GM12878 (cell line): ENCODE measurements around the gene GSE1. TPM values are rescaled to one million over a fixed set of nuclear protein-coding genes. Genes with fewer than 3 reads are reported as not detected.

Experiments used
- ATF7 ChIP-seq: fragments of 450-650 bp; IDR thresholded peaks from 2 replicates; pipeline ENCODE4 v1.6.1; 2016; ENCODE audit warnings: low read depth, mild to moderate bottlenecking
- BHLHE40 ChIP-seq, 2 experiments: fragments of 450-650 bp in 1 of 2; IDR thresholded peaks; 2 replicates each; pipeline ENCODE4 v1.6.1; 2011 to 2017; ENCODE audit warnings: low read depth in 2 of 2, borderline replicate concordance in 1 of 2, improper control_type of control experiment in 1 of 2, low read length in 1 of 2, mild to moderate bottlenecking in 1 of 2
- BRCA1 ChIP-seq: IDR thresholded peaks from 2 replicates; pipeline ENCODE4 v1.6.1; 2011; ENCODE audit warnings: low read depth, low read length, improper control_type of control experiment
- CHD4 ChIP-seq: fragments of 200-600 bp; sonication (generic); IDR thresholded peaks from 2 replicates; pipeline ENCODE4 v1.6.1; 2016; ENCODE audit warnings: mild to moderate bottlenecking
- CREM ChIP-seq: IDR thresholded peaks from 2 replicates; pipeline ENCODE4 v1.6.1; 2014; ENCODE audit warnings: antibody characterized with exemption, low read depth
- EGR1 ChIP-seq, 2 experiments: IDR thresholded peaks; 1 replicate in 1 of 2; 2 replicates in 1 of 2; pipeline ENCODE4 v1.6.1; 2011 to 2012; ENCODE audit warnings: low read depth in 2 of 2, low read length in 2 of 2, borderline replicate concordance in 1 of 2, mild to moderate bottlenecking in 1 of 2, moderate library complexity in 1 of 2
- ELK1 ChIP-seq: IDR thresholded peaks from 2 replicates; pipeline ENCODE4 v1.6.1; 2012; ENCODE audit warnings: low read depth, low read length, improper control_type of control experiment
- NFYA ChIP-seq: IDR thresholded peaks from 2 replicates; pipeline ENCODE4 v1.6.1; 2011; ENCODE audit warnings: low read depth, mild to moderate bottlenecking, low read length, improper control_type of control experiment, borderline replicate concordance
- PKNOX1 ChIP-seq: fragments of 450-650 bp; IDR thresholded peaks from 2 replicates; pipeline ENCODE4 v1.6.1; 2016; ENCODE audit warnings: mild to moderate bottlenecking
- POLR2AphosphoS5 ChIP-seq: IDR thresholded peaks from 2 replicates; pipeline ENCODE4 v1.6.1; 2011; ENCODE audit warnings: mild to moderate bottlenecking, low read length, inconsistent platforms
- PRDM15 ChIP-seq: fragments of 450-650 bp; formaldehyde crosslinking; IDR thresholded peaks from 2 replicates; pipeline ENCODE4 v1.4.0; 2020; ENCODE audit warnings: mild to moderate bottlenecking, moderate library complexity
- RAD21 ChIP-seq: IDR thresholded peaks from 2 replicates; pipeline ENCODE4 v1.6.1; 2011; ENCODE audit warnings: mild to moderate bottlenecking, low read depth, low read length, moderate library complexity; ENCODE audit not compliant: insufficient read depth
- REST ChIP-seq: IDR thresholded peaks from 2 replicates; pipeline ENCODE4 v1.6.1; 2012; ENCODE audit warnings: mild to moderate bottlenecking, low read depth, low read length
- SIX5 ChIP-seq: IDR thresholded peaks from 2 replicates; pipeline ENCODE4 v1.6.1; 2011; ENCODE audit warnings: mild to moderate bottlenecking, low read depth, low read length, moderate library complexity; ENCODE audit not compliant: severe bottlenecking
- SMAD1 ChIP-seq: fragments of 450-650 bp; IDR thresholded peaks from 2 replicates; pipeline ENCODE4 v1.6.1; 2018; ENCODE audit warnings: mild to moderate bottlenecking, low read depth; ENCODE audit not compliant: partially characterized antibody
- SREBF1 ChIP-seq: IDR thresholded peaks from 2 replicates; pipeline ENCODE4 v1.6.1; 2012; ENCODE audit warnings: mild to moderate bottlenecking, low read length
- TCF12 ChIP-seq: IDR thresholded peaks from 2 replicates; pipeline ENCODE4 v1.6.1; 2011; ENCODE audit warnings: low read depth, mild to moderate bottlenecking, low read length
- ZBTB33 ChIP-seq: fragments of 450-650 bp; IDR thresholded peaks from 2 replicates; pipeline ENCODE4 v1.6.1; 2017; ENCODE audit warnings: mild to moderate bottlenecking
- polyA plus RNA-seq, 11 experiments: library from polyadenylated mRNA; depleted of rRNA in 4 of 11; unstranded in 6 of 11; stranded (reverse) in 5 of 11; fragments of >200 nt; fragmentation: Nextera tagmentation in 4 of 11; fragmentation: Illumina TruSeq in 1 of 11; extraction: Ambion mirVana in 4 of 11; extraction: Trizol in 1 of 11; gene quantifications; 1 replicate in 1 of 11; 2 replicates in 10 of 11; pipeline versions ENCODE4 v1.2.1 to v1.2.3, GENCODE V29; 2011 to 2016; ENCODE audit warnings: inconsistent platforms in 2 of 11, missing spikeins in 2 of 11, low read depth in 1 of 11
- total RNA-seq, 4 experiments: library from RNA; depleted of rRNA in 3 of 4; stranded (reverse); fragments of >200 nt in 3 of 4; fragmentation: Illumina TruSeq in 1 of 4; extraction: Trizol in 1 of 4; gene quantifications; 2 replicates each; pipeline versions ENCODE4 v1.2.1 to v1.2.3, GENCODE V29; 2013 to 2021

GSE1 gene
- total and polyA plus RNA-seq, 10 of the 15 experiments (the other 5 are each of a cell fraction or from before 2014, with no cell fraction given), result 4.6 to 58.7 (median 18.2) TPM

GRCh38 chr16:85688586-85689284 lies 75.6 kb downstream of the GSE1 start, which contains the start of gene GINS2 (continued):
- TF ChIP-seq PRDM15 (CRISPR knock-in tag) (no peak), BRCA1 (no peak), POLR2AphosphoS5 (no peak; the same call in 1 of the 2 replicates), SMAD1 (no peak), ELK1 (0 out of 2 replicates have a peak, but pooled peaks have one; percentile 42), SIX5 (no peak), CREM (peak; percentile 54; the same call in 1 of the 2 replicates), NFYA (no peak), CHD4 (no peak), BHLHE40 (IDR thresholded peaks at IDR 0.05; ENCODE audit: borderline replicate concordance in 1 of 2, low read depth in 2 of 2, low read length in 1 of 2) (0 out of 4 replicates have a peak, but pooled peaks of 1 of the 2 experiments have one; percentile 26), SREBF1 (no peak), ATF7 (no peak), RAD21 (no peak), ZBTB33 (no peak), TCF12 (peak; percentile 66), REST (no peak), PKNOX1 (no peak), EGR1 (IDR thresholded peaks at IDR 0.05; ENCODE audit: borderline replicate concordance in 1 of 2, low read depth in 2 of 2, low read length in 2 of 2) (peak in 1 of 2 experiments; percentile 51; a peak in 1 of 3 replicates)
